ENCODE data around the gene NEDD8. TPM values are rescaled to one million over a fixed set of nuclear protein-coding genes. Genes with fewer than 3 reads are reported as not detected.

NEDD8 gene
- total RNA-seq, 1 donor: 136 TPM

- TF ChIP-seq CTCF (IDR thresholded peaks at IDR 0.05; ENCODE audit: insufficient read depth, low read length): no peak
- no peak for DNase-seq (ENCODE audit: low read depth)
- H3K4me3 ChIP-seq (ENCODE audit: low read depth, low read length): no peak overlapping the region
These were observed 2.2 kb upstream of the NEDD8 start for GRCh38 chr14:24234095-24235005.

GRCh38 chr14:24233538-24233866 is 1.3 kb upstream of the NEDD8 start:
- TF ChIP-seq CTCF (IDR thresholded peaks at IDR 0.05; ENCODE audit: insufficient read depth, low read length): no peak

GRCh38 chr14:24232645-24233537 is 724 bp upstream of the NEDD8 start, which contains the start of gene GMPR2:
Gene GMPR2, plus strand, starts transcription at chr14:24232929. Its CDS starts 325 bp downstream, at chr14:24233254.
- no peak for TF ChIP-seq CTCF (IDR thresholded peaks at IDR 0.05; ENCODE audit: insufficient read depth, low read length)
- H3K4me3 ChIP-seq (ENCODE audit: low read depth, low read length): peak within 1 kb of the TSS; percentile 97
- DNase-seq (ENCODE audit: low read depth): no peak

More at GRCh38 chr14:24233538-24233866, 1.3 kb upstream of the NEDD8 start:
- H3K4me3 ChIP-seq (ENCODE audit: low read depth, low read length): peak overlapping the region; percentile 97
- DNase-seq (ENCODE audit: low read depth): no peak

- TF ChIP-seq CTCF (IDR thresholded peaks at IDR 0.05; ENCODE audit: insufficient read depth, low read length): no peak
- peak overlapping the region; percentile 97 for H3K4me3 ChIP-seq (ENCODE audit: low read depth, low read length)
- no peak for DNase-seq (ENCODE audit: low read depth)
These were observed 675 bp downstream of the NEDD8 start for GRCh38 chr14:24231263-24232120.

GRCh38 chr14:24228902-24229301 is 3.3 kb downstream of the NEDD8 start:
- H3K4me3 ChIP-seq (ENCODE audit: low read depth, low read length): no peak overlapping the region
- no peak for DNase-seq (ENCODE audit: low read depth)
- no peak for TF ChIP-seq CTCF (IDR thresholded peaks at IDR 0.05; ENCODE audit: insufficient read depth, low read length)

GRCh38 chr14:24226473-24226872 is 5.7 kb downstream of the NEDD8 start:
- no peak for TF ChIP-seq CTCF (IDR thresholded peaks at IDR 0.05; ENCODE audit: insufficient read depth, low read length)
- no peak for DNase-seq (ENCODE audit: low read depth)
- H3K4me3 ChIP-seq (ENCODE audit: low read depth, low read length): no peak overlapping the region
